NCI-H748 treated with DMSO at 0.1 percent for 48 hours (cell line): ENCODE measurements around the gene GLYR1.

Experiments
- DNase-seq: peaks from one replicate; lab custom pipeline; 2025; lab: John Stamatoyannopoulos, UW

The GLYR1 gene

DNA sequence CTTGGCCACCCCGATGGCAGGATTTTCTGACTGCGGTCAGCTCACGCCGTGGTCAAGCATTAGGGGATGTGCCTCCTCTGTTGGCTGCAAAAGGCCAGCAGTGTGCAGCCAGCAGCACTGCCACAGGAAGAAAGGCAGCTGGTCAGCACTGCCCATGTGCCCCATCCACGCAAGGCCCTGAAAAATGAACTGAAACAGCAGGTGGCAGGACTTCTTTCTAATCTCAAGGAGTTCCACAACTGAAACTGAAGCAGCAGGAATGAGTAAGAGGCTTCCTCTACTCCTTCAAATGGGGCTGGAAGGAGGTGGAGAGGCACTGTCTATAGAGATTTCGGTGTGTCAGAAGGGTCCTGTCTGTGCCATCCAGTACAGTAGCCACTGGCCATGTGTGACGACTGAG is 83.3 kb downstream of the GLYR1 start:
- DNase-seq: no peak

DNA sequence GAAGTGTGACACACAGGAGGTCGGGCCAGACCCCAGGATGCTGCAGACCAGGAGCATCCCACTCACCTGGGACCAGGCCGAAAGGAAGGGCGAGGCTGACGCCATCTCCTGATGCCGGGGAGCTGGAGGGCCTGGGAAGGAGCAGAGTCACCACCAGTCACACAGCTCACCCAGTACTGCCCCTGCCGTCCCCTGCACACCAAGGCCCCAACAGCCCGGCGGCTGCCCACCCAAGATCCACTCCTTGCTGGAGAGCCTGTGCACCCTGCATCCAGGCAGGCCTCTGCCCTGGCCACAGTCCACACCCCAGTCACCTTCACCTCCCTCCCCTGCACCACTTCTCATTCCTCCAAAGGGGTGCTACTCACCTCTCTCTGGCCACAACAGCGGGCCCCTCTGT is 84.9 kb downstream of the GLYR1 start:
- DNase-seq: no peak

DNA sequence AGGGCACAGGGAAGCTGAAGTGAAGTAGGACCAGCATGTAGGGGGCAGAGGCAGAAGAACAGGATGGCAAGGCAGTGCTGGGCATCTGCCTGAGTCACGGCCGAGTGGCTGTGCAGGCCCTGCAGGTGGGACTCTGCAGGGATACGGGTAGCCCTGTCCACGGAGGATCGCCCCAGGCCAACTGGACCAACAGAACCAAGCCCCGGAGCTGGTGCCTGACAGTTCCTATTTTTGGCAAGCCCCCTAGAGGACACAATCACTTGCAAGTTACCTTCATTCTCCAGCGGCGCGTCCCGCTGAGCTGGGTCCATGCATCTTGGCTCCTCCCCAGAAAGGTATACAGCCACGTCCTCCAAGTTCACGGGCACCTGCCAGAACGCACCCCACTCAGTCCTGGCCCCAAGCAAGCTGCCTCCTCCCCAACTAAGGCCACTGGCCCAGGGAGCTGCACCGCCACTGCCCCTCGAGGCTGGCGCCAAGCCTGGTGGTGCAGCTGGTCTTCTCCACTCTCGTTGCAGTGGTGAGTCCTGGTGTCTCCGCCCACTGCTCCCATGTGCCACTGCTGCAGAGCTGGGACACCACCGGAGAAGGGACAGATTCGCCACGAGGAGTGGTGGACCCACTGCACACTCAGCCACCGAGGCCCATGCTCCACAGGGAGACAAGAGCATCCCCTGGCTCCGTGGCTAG is 86.7 kb downstream of the GLYR1 start:
- DNase-seq: no peak

DNA sequence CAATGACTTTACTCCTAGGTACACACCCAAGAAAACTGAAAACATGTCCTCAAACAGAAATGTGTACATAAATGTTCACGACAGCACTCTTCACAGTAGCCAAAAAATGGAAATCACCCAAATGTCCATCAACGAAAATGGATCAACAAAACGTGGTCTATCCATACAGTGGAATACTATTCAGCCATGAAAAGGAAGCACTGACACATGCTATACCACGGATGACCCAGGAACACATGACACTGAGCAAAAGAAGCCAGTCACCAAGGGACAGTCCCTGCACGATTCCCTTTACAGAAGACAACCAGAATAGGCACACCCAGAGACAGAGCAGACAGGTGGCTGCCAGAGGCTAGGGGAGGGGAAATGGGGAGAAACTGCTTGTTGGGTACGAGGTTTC is 91.4 kb downstream of the GLYR1 start:
- DNase-seq: no peak

DNA sequence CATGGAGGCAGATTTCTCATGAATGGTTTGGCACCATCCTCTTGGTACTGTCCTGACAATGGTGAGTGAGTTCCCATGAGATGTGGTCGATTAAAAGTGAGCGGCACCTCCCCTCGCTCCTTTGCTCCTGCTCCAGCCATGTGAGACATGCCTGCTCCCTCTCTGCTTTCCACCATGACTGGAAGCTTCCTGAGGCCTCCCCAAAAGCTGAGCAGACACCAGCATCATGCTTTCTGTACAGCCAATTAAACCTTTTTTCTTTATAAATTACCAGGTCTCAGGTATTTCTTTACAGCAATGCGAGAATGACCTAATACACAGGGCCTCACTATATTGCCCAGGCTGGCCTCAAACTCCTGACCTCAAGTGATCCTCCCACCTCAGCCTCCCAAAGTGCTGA is 92.2 kb downstream of the GLYR1 start:
- no peak for DNase-seq

DNA sequence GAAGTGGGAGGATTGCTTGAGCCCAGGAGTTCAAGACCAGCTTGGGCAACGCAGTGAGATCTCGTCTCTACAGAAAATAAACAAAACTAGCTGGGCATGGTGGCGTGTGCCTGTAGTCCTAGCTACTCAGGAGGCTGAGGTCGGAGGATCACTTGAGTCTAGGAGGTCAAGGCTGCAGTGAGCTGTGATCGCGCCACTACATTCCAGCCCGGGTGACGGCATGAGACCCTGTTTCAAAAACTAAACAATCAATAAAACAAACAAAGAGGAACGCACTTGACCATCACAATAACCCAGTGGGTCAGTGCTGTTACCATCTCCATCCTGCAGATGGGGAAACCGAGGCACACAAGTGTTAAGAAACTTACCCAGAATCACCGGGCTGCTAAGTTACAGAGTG is 93.9 kb downstream of the GLYR1 start:
- DNase-seq: no peak
